Gastroesophageal sphincter (tissue), 4 donors: ENCODE measurements around the gene SAMMSON. TPM values are rescaled to one million over a fixed set of nuclear protein-coding genes. Genes with fewer than 3 reads are reported as not detected.

Experiments used
- ATAC-seq: fragments of 150-250 bp; one replicate; pipeline ENCODE4 v1.9.1; 2016; ENCODE audit warnings: mild to moderate bottlenecking, moderate library complexity
- H3K27ac ChIP-seq, 4 donors: fragments of 200-600 bp; sonication (generic) in 3 of 4; 1 replicate in 3 of 4; 2 replicates in 1 of 4; pipeline ENCODE4 v1.5.1; 2016 to 2019
- H3K27me3 ChIP-seq: fragments of 200-600 bp; sonication (generic); one replicate; pipeline ENCODE4 v1.5.1; 2019
- H3K36me3 ChIP-seq, 2 donors: fragments of 200-600 bp; sonication (generic); one replicate each; pipeline ENCODE4 v1.5.1; 2019; ENCODE audit warnings: control low read depth in 1 of 2
- H3K4me1 ChIP-seq, 3 donors: fragments of 200-600 bp; sonication (generic); 1 replicate in 2 of 3; 2 replicates in 1 of 3; pipeline ENCODE4 v1.5.1; 2016 to 2019; ENCODE audit warnings: control low read depth in 2 of 3
- H3K4me3 ChIP-seq, 2 donors: fragments of 200-600 bp; sonication (generic); one replicate each; pipeline ENCODE4 v1.5.1; 2019; ENCODE audit warnings: mild to moderate bottlenecking in 1 of 2, moderate library complexity in 1 of 2
- H3K9me3 ChIP-seq, 3 donors: fragments of 200-600 bp; sonication (generic); one replicate each; pipeline ENCODE4 v1.5.1; 2017 to 2019; ENCODE audit warnings: control low read depth in 2 of 3
- CTCF ChIP-seq, 4 experiments: fragments of 200-600 bp in 2 of 4; fragments of 450-650 bp in 2 of 4; sonication (generic) in 1 of 4; IDR thresholded peaks; one replicate each; pipeline ENCODE4 v1.5.1; 2017 to 2019; ENCODE audit warnings: antibody characterized with exemption in 4 of 4, mild to moderate bottlenecking in 2 of 4, moderate library complexity in 2 of 4
- EP300 ChIP-seq: sonication (generic); formaldehyde crosslinking; IDR thresholded peaks from one replicate; pipeline ENCODE4 v1.6.1; 2017; ENCODE audit warnings: antibody characterized with exemption, mild to moderate bottlenecking
- POLR2A ChIP-seq, 2 donors: fragments of 450-650 bp; IDR thresholded peaks; one replicate each; pipeline ENCODE4 v1.6.1; 2017; ENCODE audit warnings: antibody characterized with exemption in 2 of 2, mild to moderate bottlenecking in 2 of 2, moderate library complexity in 1 of 2
- POLR2AphosphoS5 ChIP-seq: sonication (generic); formaldehyde crosslinking; IDR thresholded peaks from one replicate; pipeline ENCODE4 v1.6.1; 2017; ENCODE audit warnings: antibody characterized with exemption
- WGBS, 2 donors: methylation state at CpG; one replicate each; pipeline ENCODE4 v1.1.5; 2018; ENCODE audit warnings: low coverage in 1 of 2; 5-methylcytosine and 5-hydroxymethylcytosine counted together
- total RNA-seq, 4 donors: library from RNA; depleted of rRNA; stranded (reverse); fragments of >200 nt; gene quantifications; one replicate each; pipeline ENCODE4 v1.1.0, GENCODE V29; 2016

The SAMMSON gene
- total RNA-seq, 4 donors from 2014 or later, result 0.40 to 5.7 (median 2.6) TPM

- H3K4me3 ChIP-seq, result no peak overlapping the region
- WGBS, 2 donors, result 25 to 29% methylated on average over 2 of the region's 2 CpGs
- H3K9me3 ChIP-seq, result peaks cover 0 to 4% (median 0%) of the 10 kb centered on the region in 3 donors
- H3K4me1 ChIP-seq, result peaks cover 0 to 66% (median 11%) of the 10 kb centered on the region in 3 donors
- no peaks in the 10 kb centered on the region for H3K27me3 ChIP-seq
- ATAC-seq, result no peak
- H3K27ac ChIP-seq, result peak overlapping the region; percentile 83 to 87 (median 84)
- no peaks in the 10 kb centered on the region for H3K36me3 ChIP-seq
- no peak for TF ChIP-seq CTCF (IDR thresholded peaks at IDR 0.05)
- TF ChIP-seq POLR2AphosphoS5, result no peak
- no peak for TF ChIP-seq EP300
- no peak for TF ChIP-seq POLR2A (IDR thresholded peaks at IDR 0.05)
Measured at GRCh38 chr3:70075101-70075500, 75.6 kb downstream of the SAMMSON start.

GRCh38 chr3:70076396-70076795 is 76.9 kb downstream of the SAMMSON start:
- Histone ChIP-seq H3K4me3 (no peak overlapping the region), H3K4me1 (peaks cover 0 to 53% (median 6%) of the 10 kb centered on the region in 3 donors), H3K27ac (peak overlapping the region; percentile 83 to 87 (median 84)), H3K27me3 (no peaks in the 10 kb centered on the region), H3K36me3 (no peaks in the 10 kb centered on the region), H3K9me3 (peaks cover 0 to 4% (median 0%) of the 10 kb centered on the region in 3 donors)
- no peak for TF ChIP-seq EP300
- TF ChIP-seq POLR2A (IDR thresholded peaks at IDR 0.05), result no peak
- TF ChIP-seq POLR2AphosphoS5, result no peak
- no peak for TF ChIP-seq CTCF (IDR thresholded peaks at IDR 0.05)
- 58 to 61% methylated on average over 3 of the region's 3 CpGs for WGBS, 2 donors
- no peak for ATAC-seq

GRCh38 chr3:70078778-70079177 is 79.2 kb downstream of the SAMMSON start:
- WGBS, 2 donors, result 67 to 73% methylated on average over 3 of the region's 3 CpGs

GRCh38 chr3:70085613-70086012 is 86.1 kb downstream of the SAMMSON start:
- Histone ChIP-seq H3K27ac (peak overlapping the region in 2 of 4 donors; percentile 20 to 42), H3K4me3 (no peak overlapping the region), H3K4me1 (peaks cover 0 to 34% (median 8%) of the 10 kb centered on the region in 3 donors), H3K27me3 (no peaks in the 10 kb centered on the region), H3K36me3 (no peaks in the 10 kb centered on the region), H3K9me3 (no peaks in the 10 kb centered on the region)
- TF ChIP-seq EP300, result no peak
- TF ChIP-seq POLR2A (IDR thresholded peaks at IDR 0.05), result no peak
- no peak for TF ChIP-seq CTCF (IDR thresholded peaks at IDR 0.05)
- TF ChIP-seq POLR2AphosphoS5, result no peak
- no peak for ATAC-seq

More at GRCh38 chr3:70078778-70079177, 79.2 kb downstream of the SAMMSON start:
- Histone ChIP-seq H3K27ac (peak overlapping the region in 3 of 4 donors; percentile 14 to 83 (median 29)), H3K9me3 (peaks cover 0 to 4% (median 0%) of the 10 kb centered on the region in 3 donors), H3K4me1 (peaks cover 0 to 41% (median 6%) of the 10 kb centered on the region in 3 donors), H3K27me3 (no peaks in the 10 kb centered on the region), H3K36me3 (no peaks in the 10 kb centered on the region), H3K4me3 (no peak overlapping the region)
- TF ChIP-seq EP300, result no peak
- no peak for TF ChIP-seq CTCF (IDR thresholded peaks at IDR 0.05)
- no peak for TF ChIP-seq POLR2AphosphoS5
- no peak for TF ChIP-seq POLR2A (IDR thresholded peaks at IDR 0.05)
- no peak for ATAC-seq

GRCh38 chr3:70086336-70086735 is 86.8 kb downstream of the SAMMSON start:
- Histone ChIP-seq H3K27ac (peak overlapping the region in 2 of 4 donors; percentile 20 to 42), H3K27me3 (no peaks in the 10 kb centered on the region), H3K4me1 (peaks cover 0 to 40% (median 8%) of the 10 kb centered on the region in 3 donors), H3K4me3 (no peak overlapping the region), H3K36me3 (no peaks in the 10 kb centered on the region), H3K9me3 (no peaks in the 10 kb centered on the region)
- WGBS, 2 donors, result 66 to 70% methylated on average over 2 of the region's 2 CpGs
- no peak for ATAC-seq
- TF ChIP-seq CTCF (IDR thresholded peaks at IDR 0.05), result no peak
- TF ChIP-seq POLR2A (IDR thresholded peaks at IDR 0.05), result no peak
- TF ChIP-seq EP300, result no peak
